Measurements from ENCODE around the gene NT5C1A.

The NT5C1A gene

DNA sequence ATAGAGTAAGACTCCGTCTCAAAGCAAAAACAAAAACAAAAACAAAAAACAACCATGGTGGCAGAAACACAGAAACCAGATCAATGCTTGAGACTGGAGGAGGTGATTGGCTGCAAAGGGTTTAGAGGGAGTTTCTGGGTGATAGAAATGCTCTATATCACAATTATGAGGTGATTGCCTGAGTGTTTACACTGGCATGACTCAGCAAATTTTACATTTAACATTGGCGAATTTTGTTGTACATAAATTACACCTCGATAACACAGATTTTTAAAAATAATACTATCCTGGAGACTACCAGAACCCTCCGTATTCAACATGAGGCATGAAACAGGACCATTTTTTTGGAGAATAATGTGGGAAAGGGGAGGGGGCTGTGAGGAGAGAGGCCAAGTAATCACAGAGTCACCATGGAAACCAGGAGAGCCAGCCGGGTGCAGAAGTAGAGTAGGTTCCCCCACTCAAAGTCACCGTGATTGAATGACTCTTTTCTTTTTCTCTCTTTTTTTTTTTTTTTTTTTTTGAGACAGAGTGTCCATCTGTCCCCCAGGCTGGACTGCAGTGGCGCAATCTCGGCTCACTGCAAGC lies 56.7 kb downstream of the NT5C1A start:
- TF ChIP-seq, protein P1, sequence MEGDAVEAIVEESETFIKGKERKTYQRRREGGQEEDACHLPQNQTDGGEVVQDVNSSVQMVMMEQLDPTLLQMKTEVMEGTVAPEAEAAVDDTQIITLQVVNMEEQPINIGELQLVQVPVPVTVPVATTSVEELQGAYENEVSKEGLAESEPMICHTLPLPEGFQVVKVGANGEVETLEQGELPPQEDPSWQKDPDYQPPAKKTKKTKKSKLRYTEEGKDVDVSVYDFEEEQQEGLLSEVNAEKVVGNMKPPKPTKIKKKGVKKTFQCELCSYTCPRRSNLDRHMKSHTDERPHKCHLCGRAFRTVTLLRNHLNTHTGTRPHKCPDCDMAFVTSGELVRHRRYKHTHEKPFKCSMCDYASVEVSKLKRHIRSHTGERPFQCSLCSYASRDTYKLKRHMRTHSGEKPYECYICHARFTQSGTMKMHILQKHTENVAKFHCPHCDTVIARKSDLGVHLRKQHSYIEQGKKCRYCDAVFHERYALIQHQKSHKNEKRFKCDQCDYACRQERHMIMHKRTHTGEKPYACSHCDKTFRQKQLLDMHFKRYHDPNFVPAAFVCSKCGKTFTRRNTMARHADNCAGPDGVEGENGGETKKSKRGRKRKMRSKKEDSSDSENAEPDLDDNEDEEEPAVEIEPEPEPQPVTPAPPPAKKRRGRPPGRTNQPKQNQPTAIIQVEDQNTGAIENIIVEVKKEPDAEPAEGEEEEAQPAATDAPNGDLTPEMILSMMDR (conservative IDR thresholded peaks at IDR 0.05; ENCODE audit: low read length): no peak
- no peak for DNase-seq (ENCODE audit: low read depth)
- H3K4me3 ChIP-seq (ENCODE audit: low read length): no peak overlapping the region

DNA sequence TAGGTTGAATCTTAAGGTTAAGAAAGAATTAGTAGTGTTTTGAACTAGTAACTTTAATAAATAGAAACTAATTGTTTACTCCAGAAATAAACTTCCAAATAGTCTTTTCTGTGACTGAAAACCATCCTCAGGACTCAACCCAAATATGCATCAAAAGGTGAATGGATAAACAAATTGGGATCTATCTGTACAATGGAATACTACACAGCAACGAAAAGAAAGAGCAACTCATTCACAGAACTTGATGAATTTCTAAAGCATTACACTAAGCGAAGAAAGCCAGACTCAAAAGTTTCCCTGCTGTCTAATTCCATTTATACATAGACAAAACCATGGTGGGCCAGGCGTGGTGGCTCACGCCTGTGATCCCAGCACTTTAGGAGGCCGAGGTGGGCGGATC lies 57.4 kb downstream of the NT5C1A start:
- no peak for DNase-seq (ENCODE audit: low read depth)
- no peak overlapping the region for H3K4me3 ChIP-seq (ENCODE audit: low read length)
- TF ChIP-seq, protein P1 (conservative IDR thresholded peaks at IDR 0.05; ENCODE audit: low read length): no peak

DNA sequence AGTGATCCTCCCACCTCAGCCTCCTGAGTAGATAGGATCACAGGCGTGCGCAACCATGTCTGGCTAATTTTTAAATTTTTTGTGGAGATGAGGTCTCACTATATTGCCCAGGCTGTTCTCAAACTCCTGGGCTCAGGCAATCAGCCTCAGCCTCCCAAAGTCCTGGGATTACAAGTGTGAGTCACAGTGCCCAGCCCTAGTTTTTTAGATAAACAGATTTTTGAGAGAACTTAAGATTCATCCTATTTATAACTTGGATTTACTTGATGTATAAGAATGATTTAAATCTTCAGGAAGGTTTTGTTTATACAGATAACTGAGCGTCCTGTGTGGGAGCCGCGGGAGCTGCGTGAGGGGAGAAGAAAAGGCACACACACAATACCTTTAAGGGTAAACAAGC lies 58.7 kb downstream of the NT5C1A start:
- no peak for DNase-seq (ENCODE audit: low read depth)
- TF ChIP-seq, protein P1 (conservative IDR thresholded peaks at IDR 0.05; ENCODE audit: low read length): no peak
- H3K4me3 ChIP-seq (ENCODE audit: low read length): no peak overlapping the region

DNA sequence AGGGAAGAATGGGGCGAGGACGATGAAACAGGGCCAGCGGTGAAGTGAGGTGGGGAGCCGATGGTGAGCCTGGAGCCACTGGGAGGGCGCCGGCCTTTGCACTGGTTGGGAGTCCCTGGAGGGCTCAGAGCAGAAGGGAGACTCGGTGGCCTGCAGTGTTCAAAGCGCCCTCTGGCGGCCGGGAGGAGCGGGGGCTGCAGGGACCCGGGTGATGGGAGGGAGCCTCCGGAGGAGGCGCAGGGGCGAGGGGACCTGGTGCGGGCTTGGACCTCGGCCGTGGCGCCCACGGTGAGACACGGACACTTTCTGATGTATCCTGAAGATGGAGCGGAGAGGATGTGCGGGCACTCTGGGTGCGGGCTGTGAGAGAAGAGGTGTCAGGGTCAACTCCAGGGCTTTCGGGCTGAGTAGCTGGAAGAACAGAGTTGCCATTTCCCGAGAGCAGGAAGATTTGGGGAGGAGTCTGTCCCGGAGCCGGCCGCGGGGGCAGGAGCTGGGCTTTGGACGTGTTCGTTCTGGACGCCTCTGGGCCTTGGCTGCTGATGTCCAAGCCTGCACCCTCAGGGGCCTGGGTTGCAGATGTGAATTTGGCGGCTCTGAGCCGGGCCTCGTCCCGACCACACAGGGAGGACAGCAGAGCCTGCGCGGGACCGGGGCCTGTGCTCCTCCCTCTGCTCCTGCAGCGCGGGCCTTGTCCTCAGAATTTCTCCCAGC lies 62.1 kb downstream of the NT5C1A start:
- peak; percentile 18 for DNase-seq (ENCODE audit: low read depth)
- H3K4me3 ChIP-seq (ENCODE audit: low read length): no peak overlapping the region
- TF ChIP-seq, protein P1 (conservative IDR thresholded peaks at IDR 0.05; ENCODE audit: low read length): peak; percentile 49
